CD4-positive, alpha-beta T cell treated with Interleukin-6 at 100 ng/mL for 8 hours (primary cell): Measurements from ENCODE around the gene NCAPG.

Experiments used
- DNase-seq: peaks from one replicate; pipeline ENCODE4 v3.0.0-alpha.2; 2020; ENCODE audit warnings: mixed read lengths, low spot score

Gene NCAPG, protein sequence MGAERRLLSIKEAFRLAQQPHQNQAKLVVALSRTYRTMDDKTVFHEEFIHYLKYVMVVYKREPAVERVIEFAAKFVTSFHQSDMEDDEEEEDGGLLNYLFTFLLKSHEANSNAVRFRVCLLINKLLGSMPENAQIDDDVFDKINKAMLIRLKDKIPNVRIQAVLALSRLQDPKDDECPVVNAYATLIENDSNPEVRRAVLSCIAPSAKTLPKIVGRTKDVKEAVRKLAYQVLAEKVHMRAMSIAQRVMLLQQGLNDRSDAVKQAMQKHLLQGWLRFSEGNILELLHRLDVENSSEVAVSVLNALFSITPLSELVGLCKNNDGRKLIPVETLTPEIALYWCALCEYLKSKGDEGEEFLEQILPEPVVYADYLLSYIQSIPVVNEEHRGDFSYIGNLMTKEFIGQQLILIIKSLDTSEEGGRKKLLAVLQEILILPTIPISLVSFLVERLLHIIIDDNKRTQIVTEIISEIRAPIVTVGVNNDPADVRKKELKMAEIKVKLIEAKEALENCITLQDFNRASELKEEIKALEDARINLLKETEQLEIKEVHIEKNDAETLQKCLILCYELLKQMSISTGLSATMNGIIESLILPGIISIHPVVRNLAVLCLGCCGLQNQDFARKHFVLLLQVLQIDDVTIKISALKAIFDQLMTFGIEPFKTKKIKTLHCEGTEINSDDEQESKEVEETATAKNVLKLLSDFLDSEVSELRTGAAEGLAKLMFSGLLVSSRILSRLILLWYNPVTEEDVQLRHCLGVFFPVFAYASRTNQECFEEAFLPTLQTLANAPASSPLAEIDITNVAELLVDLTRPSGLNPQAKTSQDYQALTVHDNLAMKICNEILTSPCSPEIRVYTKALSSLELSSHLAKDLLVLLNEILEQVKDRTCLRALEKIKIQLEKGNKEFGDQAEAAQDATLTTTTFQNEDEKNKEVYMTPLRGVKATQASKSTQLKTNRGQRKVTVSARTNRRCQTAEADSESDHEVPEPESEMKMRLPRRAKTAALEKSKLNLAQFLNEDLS

GRCh38 chr4:17810260-17811077 lies at the start of gene NCAPG, which contains the start of gene DCAF16:
Gene NCAPG, plus strand, starts transcription at chr4:17810979. Its CDS starts 99 bp downstream, at chr4:17811078.
Gene DCAF16, minus strand, starts transcription at chr4:17810757. Its CDS starts 6,616 bp downstream, at chr4:17804141.
- DNase-seq, result peak; percentile 99

- DNase-seq, result no peak
Measured at GRCh38 chr4:17761062-17761461, 49.7 kb upstream of the NCAPG start.

GRCh38 chr4:17762726-17763125 lies 48.1 kb upstream of the NCAPG start:
- no peak for DNase-seq

DNA sequence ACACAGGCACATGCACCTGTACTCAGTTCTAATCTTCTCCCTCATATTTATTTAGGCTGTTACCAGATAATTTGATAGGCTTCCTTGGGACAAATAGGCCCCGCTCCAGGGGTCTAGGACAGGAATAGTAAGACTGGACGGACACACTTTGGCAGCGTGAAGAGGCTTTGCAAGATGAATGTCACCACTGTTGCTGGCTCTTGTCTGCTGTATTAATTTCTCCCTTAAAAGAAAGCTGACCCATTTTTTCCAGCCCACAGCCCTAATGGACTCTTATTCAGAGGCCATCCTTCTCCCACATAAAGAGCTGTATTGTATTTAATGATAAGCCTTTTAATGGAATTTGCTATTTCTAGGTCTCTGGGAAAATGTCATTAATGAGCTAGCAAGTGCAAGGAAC lies 47.4 kb upstream of the NCAPG start:
- no peak for DNase-seq

DNA sequence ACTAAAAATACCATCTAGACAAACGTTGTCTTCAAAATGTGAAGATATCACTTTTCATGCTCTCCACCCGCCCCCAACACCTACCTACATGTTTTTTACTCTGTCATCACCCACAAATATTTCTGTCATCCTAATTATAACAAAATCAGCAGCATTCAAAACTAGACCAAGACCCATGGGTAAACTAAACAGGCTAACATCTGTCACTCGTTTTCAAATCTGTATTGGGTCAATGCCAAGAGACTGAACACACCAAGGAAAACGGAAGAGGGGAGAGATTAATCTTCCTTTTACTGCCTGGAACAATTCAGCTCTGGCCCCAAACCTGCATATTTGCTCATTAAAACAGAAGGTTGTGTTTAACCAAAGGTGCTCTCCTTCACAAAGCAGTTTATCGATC lies 46.8 kb upstream of the NCAPG start:
- no peak for DNase-seq

GRCh38 chr4:17765514-17766286 lies 45.1 kb upstream of the NCAPG start:
- DNase-seq, result no peak

- no peak for DNase-seq
Measured at GRCh38 chr4:17766826-17767458, 43.8 kb upstream of the NCAPG start.

- no peak for DNase-seq
Measured at GRCh38 chr4:17769406-17770174, 41.2 kb upstream of the NCAPG start.

DNA sequence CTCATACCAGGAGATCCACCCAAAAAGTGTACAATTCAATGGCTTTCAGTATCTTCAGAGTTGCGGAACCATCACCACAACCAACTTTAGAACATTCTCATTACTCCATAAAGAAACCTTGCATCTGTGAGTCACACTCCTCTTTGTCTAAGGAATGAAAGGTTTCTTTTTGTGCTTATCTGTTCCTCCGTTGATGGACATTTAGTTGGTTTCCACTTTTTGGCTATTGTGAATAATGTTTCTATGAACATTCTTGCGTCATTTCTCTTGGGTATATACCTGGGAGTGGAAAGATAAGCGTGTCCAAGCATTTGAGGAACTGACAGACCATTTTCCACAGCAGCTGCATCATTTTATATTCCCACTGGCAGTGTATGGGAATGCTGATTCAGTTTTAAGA lies 39.9 kb upstream of the NCAPG start:
- no peak for DNase-seq

- DNase-seq, result no peak
Measured at GRCh38 chr4:17771284-17771908, 39.4 kb upstream of the NCAPG start.

GRCh38 chr4:17773135-17773698 lies 37.6 kb upstream of the NCAPG start:
- no peak for DNase-seq

DNA sequence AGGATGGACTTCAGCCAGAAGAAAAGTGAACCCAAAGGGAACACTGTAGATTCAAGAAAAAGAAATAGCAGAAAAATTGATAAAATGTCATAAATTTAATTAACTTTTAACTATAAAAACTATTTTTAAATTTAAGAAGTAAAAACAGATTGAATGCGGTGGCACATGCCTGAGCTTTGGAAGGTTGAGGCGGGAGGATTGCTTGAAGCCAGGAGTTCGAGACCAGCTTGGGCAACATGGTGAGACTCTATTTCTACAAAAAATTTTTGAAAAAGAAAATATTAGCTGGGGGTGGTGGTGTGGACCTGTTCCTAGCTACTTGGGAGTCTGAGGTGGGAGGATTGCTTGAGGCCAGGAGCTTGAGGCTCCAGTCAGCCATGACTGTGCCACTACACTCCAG lies 32.3 kb upstream of the NCAPG start:
- no peak for DNase-seq

GRCh38 chr4:17780501-17781299 lies 30.1 kb upstream of the NCAPG start:
- no peak for DNase-seq

- DNase-seq, result no peak
Measured at GRCh38 chr4:17781300-17782287, 29.2 kb upstream of the NCAPG start, which contains the start of gene FAM184B. Gene FAM184B, minus strand, starts transcription at chr4:17781621. Its CDS starts 322 bp downstream, at chr4:17781299.

DNA sequence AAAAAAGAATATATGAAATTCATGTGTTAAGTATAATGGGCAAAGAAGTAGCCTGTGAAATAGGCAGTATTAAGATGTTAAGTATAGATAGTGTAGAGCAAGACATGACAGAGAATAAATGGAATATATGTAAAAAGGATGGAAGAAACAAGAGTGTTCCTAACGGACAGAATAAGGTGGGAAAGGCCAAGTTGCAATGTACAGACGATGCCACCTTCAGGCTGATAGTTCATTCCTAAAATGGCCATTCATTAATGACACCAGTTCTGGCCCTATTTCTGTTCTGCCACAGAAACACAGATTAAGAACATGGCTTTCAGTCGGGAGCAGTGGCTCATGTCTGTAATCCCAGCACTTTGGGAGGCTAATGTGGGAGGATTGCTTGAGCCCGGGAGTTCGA lies 24.9 kb upstream of the NCAPG start:
- DNase-seq, result no peak

GRCh38 chr4:17786567-17786966 lies 24.2 kb upstream of the NCAPG start:
- no peak for DNase-seq

DNA sequence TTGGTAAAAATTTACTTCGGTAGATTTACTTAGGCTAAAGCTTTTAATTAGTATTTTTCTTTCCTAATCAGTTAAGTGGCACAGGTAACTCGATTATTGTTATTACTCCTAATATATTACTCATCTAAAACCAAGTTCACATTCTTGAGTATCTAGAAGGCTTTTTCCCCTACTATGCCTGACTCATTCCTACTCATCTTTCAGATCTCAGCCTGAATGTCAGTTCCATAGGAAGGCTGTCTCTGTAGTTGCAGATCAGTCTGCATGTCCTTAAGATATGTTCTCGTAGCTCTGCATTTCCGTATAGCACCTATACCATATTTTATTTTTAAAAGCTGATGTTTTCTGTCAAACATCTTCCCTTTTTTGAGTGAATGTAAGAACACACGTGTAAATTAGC lies 23.5 kb upstream of the NCAPG start:
- no peak for DNase-seq
